ENCODE results near the gene SIGLECL1.
"Not testable (repeated sequence)": the region's sequence is repeated elsewhere in the genome, so short reads cannot be mapped to it uniquely, and the experiment has no call there.

Gene SIGLECL1

DNA sequence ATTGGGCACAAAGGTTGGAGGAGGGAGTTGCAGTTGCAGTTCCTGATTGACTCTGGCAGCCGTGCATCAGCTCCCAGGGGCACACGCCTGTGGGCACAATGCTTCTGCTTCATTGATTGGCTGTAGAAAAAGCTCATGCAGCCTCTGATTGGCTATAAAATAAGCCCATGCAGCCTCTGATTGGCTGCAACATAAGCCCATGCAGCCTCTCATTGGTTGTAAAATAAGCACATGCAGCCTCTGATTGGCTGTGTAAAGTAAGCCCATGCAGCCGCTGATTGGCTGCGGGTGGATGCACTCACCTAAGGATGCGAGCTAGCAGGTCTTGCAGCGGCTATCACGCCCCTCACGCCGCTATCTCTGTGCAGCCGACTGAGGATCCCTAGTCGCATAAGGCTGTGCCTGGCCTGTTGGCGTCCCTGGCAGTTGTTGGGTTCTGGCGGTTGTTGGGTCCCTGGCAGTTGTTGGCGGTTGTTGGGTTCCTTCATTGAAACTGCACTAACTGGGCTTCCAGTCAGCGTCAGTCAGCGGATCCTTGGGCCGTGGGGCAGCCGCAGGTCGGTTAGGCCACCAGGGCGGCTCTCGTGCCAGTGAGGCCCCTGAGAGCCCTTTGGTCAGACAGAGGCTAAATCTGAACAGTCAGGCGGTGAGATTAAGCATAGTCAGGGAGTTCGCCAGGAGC, at the start of gene SIGLECL1:
SIGLECL1 (plus strand) TSS at position 295 of the 682 bp plus-strand sequence. CDS start 12,993 bp downstream, outside the sequence.
- no peak for DNase-seq

- DNase-seq: no peak
Observed at GRCh38 chr19:51201712-51202111, 49.2 kb upstream of the SIGLECL1 start.

DNA sequence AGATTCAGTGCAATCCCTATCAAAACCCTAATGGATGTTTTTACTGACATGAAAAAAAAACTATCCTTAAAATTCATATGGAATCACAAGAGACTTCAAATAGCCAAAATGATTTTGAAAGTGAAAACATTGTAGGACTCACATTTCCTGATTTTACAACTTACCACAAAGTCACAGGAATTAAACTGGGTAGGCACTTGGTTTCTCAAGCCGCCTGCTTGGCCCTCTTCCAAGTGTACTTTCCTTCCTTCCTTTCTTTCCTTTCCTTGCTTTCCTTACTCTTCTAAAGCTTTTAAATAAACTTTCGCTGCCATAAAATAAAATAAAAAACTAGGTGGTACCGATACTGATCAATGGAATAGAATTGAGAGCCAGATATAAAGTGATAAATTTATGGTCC, 47.0 kb upstream of the SIGLECL1 start:
- DNase-seq: no peak

GRCh38 chr19:51204321-51204720, 46.6 kb upstream of the SIGLECL1 start:
- no peak for DNase-seq

GRCh38 chr19:51207747-51208146, 43.1 kb upstream of the SIGLECL1 start:
- DNase-seq: no peak

GRCh38 chr19:51210191-51210784, 40.6 kb upstream of the SIGLECL1 start:
- DNase-seq: no peak

DNA sequence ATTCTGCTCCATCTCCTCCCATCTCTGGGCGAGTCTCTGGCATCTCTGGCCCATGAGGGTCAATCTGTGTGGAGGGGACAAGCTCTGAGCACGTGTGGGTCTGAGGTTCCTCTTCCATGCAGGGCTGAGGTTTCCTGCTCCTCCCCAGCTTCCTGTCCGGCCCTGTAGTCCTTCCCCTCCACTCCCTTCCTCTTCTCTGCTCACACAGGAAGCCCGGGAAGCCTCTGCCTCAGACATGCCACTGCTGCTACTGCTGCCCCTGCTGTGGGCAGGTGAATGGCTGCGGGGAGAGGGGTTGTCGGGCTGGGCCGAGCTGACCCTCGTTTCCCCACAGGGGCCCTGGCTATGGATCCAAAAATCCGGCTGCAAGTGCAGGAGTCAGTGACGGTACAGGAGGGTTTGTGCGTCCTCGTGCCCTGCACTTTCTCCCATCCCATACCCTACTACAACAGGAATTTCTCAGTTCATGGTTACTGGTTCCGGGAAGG, 40.0 kb upstream of the SIGLECL1 start:
- DNase-seq: not testable (repeated sequence)

DNA sequence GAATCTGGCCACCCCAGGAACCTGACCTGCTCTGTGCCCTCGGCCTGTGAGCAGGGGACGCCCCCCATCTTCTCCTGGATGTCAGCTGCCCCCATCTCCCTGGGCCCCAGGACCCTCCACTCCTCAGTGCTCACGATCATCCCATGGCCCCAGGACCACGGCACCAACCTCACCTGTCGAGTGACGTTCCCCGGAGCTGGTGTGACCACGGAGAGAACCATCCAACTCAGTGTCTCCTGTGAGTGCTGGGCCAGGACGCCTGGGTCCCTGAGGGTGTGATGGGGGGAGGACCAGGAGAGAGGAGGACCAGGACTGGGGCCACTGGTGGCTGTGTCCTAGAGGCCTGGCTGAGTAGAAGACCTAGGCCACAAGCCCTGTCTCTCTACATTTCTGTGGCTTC, 39.0 kb upstream of the SIGLECL1 start:
- no peak for DNase-seq

DNA sequence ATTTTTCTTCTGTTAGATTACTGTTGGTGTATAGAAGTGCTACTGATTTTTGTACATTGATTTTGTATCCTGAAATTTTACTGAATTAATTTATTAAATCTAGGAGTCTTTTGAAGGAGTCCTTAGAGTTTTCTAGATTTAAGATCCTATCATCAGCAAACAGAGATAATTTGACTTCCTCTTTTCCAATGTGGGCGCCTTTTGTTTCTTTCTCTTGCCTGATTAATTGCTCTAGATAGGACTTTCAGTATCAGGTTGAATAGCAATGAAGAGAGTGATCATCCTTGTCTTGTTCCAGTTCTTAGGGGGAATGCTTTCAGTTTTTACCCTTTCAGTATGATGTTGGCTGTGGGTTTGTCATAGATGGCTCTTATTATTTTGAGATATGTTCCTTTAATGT, 31.6 kb upstream of the SIGLECL1 start:
- DNase-seq: no peak

- no peak for DNase-seq
Observed at GRCh38 chr19:51219971-51220370, 30.9 kb upstream of the SIGLECL1 start.

GRCh38 chr19:51220996-51221395, 29.9 kb upstream of the SIGLECL1 start:
- no peak for DNase-seq

- no peak for DNase-seq
Observed at GRCh38 chr19:51224163-51224641, 26.7 kb upstream of the SIGLECL1 start.

GRCh38 chr19:51224898-51225393, 25.9 kb upstream of the SIGLECL1 start, which contains the start of gene CD33:
Gene CD33 (plus strand): TSS chr19:51225080. CDS start chr19:51225119, 39 bp downstream.
- not testable (repeated sequence) for DNase-seq

- DNase-seq: no peak
Observed at GRCh38 chr19:51226067-51226466, 24.8 kb upstream of the SIGLECL1 start.

- DNase-seq: no peak
Observed at GRCh38 chr19:51227326-51227725, 23.6 kb upstream of the SIGLECL1 start.

- DNase-seq: no peak
Observed at GRCh38 chr19:51227966-51228365, 22.9 kb upstream of the SIGLECL1 start.

DNA sequence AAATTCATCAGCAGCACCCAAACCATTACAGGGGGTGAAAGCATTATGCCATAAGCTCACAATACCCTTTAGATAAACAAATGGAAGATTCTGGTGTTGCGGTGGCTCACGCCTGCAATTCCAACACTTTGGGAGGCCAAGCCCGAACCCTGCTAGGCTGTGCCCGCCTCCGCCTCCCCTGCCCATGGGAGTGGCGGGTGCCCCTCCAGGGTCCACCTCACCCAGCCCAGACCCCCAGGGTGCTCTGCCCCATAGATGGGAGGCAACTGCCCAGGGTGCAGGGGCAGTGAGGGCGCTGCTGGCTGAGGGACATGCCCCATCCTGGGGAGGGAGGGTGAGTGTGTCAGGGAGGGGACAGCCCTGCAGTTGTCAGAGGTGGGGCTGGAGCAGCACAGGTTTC, 10.0 kb upstream of the SIGLECL1 start:
- DNase-seq: no peak

DNA sequence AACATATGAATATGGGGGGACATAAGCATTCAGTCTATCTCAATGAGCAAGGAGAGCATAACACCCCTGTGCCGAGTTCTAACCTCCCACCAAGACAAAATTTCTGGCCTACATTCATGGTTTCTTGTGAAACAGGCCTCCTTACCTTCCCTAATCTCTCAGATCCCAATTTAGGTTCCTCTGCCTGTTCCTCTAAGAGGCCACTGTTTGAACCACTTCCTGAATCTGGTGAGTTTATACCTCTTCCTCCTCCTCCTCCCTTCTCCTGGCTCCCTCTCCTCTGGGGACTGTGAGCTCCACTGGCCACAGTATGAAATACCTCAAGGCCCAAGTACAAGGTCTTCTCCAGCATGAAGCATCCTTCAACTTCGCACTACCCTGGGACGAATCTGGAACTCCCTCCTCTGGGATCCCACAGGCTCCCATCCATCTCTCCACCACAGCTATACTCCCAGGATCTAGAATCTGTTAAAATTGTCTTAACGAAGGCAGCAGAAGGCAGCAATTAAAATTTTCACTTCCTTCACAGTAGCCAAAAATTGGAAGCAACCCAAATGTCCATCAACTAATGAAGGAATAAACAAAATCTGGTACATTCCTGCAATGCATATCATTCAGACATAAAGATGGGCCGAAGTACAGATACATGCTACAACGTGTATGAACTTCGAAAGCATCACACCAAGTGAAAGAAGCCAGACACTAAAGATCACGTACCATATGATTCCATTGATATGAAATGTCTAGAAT, 7.8 kb upstream of the SIGLECL1 start:
- no peak for DNase-seq

GRCh38 chr19:51246164-51246552, 4.7 kb upstream of the SIGLECL1 start:
- DNase-seq: no peak

DNA sequence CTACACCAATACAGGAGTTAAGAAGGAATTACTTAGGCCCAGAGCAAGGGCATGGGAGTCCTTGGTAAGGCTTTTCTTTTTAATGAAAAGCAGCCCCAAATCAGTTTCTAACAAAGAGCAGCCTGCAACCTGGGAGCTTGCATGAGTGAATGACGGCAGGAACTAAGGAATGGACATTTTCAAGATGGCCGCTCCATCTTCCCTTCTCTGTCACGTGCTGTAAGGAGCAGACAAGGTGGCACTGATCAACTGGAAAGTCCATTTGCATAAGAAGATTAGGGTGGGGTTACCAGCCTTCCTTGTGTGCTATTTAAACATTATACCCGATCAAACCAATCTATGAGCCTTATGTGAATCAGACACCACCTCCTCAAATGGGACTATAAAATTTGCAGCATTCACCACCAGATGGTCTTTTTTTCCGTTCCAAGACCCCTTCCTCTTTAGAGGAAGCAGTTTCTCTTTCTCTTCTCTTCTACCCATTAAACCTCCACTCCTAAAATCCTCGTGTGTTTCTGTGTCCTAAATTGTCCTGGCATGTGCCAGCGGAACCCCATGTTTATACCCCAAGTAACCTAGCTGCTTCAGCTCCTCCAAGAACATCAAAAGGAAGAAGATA, 2.8 kb upstream of the SIGLECL1 start:
- no peak for DNase-seq

- DNase-seq: no peak
Observed at GRCh38 chr19:51251468-51251820, 564 bp downstream of the SIGLECL1 start.

- no peak for DNase-seq
Observed at GRCh38 chr19:51252306-51253079, 1.6 kb downstream of the SIGLECL1 start.

Data from stimulated activated CD4-positive, alpha-beta T cell treated with anti-CD3 and anti-CD28 coated beads, Interleukin-15, amount 100 ng/mL, for 24 hours (primary cell).